ENCODE results near the gene POLR1C. TPM values are rescaled to one million over a fixed set of nuclear protein-coding genes. Genes with fewer than 3 reads are reported as not detected.

The POLR1C gene
- total RNA-seq, 2 experiments from 2014 or later = 47.5 to 50.1 TPM

DNA sequence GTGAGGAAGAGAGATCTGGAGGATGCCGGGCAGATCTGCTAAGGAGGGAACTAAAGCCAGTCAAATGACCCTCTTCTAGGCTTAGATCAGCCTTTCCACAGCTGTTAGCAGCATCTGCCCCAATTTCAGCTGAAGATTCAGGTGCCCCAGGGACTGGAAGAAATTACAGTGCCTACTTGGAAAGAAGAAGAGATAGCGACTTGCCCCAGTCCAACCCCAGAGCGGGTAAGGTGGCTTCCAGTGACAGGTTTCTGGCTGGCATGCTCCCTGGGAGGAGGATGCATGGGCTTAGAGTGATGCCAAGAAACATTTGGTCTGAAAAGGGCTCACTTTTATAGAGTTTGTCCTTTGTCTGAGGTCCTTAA, 38.9 kb upstream of the POLR1C start:
- peak overlapping the region; percentile 67 for H3K27ac Mint-ChIP-seq
- no peaks in the 10 kb centered on the region for H3K27me3 Mint-ChIP-seq (ENCODE audit: low read depth)
- H3K4me1 Mint-ChIP-seq (ENCODE audit: low read depth) = peaks cover 47% of the 10 kb centered on the region
- H3K4me3 Mint-ChIP-seq = peak overlapping the region; percentile 87
- peak; percentile 11 for DNase-seq
- CTCF ChIA-PET = interaction anchor here (1.3 kb wide), 1 partner anchor 29 kb away, joined by 3 read pairs; no protein-coding TSS in a partner anchor
- intact Hi-C loops (cut with micrococcal nuclease) = no loop called here
- no peaks in the 10 kb centered on the region for H3K36me3 Mint-ChIP-seq (ENCODE audit: low read depth)
- H3K9me3 Mint-ChIP-seq = no peaks in the 10 kb centered on the region

GRCh38 chr6:43481075-43481474, 35.8 kb upstream of the POLR1C start:
- Mint-ChIP-seq H3K9me3 (no peaks in the 10 kb centered on the region), H3K27me3 (ENCODE audit: low read depth) (no peaks in the 10 kb centered on the region), H3K4me3 (no peak overlapping the region), H3K27ac (no peak overlapping the region), H3K36me3 (ENCODE audit: low read depth) (no peaks in the 10 kb centered on the region), H3K4me1 (ENCODE audit: low read depth) (peaks cover 51% of the 10 kb centered on the region)
- peak; percentile 37 for DNase-seq
- intact Hi-C loops (cut with micrococcal nuclease) = no loop called here
- CTCF ChIA-PET = no interaction called here

DNA sequence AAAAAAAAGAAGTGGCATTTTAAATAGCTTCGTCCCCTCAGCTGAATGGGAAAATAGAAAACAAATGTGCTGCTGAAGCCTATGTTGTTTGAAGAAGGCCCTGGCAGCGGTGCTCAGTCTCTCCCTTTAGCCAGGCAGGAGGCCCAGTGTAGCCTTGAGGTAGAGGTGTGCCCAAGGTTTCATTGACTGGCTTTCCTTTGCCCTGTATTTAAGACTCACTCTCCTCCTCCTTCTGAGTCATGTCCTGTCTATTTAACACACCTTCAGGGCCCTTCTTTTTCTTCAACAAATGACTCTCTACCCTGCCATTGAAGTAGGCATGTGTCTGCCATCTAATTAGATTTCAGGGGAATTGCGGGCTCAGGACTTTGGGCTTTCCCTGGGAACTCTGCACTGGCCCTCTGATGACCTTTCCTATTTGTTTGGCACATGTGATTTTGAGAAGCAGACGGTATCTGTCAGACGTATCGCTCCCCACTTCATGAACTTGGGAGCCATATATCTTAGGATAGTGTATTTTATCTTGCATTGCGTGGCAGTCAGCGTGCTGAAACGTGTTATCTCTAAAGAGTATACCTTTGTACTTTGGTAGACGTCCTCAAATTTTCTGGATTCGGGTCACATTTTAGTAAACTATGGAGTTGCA, 35.2 kb upstream of the POLR1C start:
- intact Hi-C loops (cut with micrococcal nuclease) = no loop called here
- Mint-ChIP-seq H3K27ac (no peak overlapping the region), H3K4me3 (no peak overlapping the region), H3K9me3 (no peaks in the 10 kb centered on the region), H3K36me3 (ENCODE audit: low read depth) (no peaks in the 10 kb centered on the region), H3K27me3 (ENCODE audit: low read depth) (no peaks in the 10 kb centered on the region), H3K4me1 (ENCODE audit: low read depth) (peaks cover 48% of the 10 kb centered on the region)
- CTCF ChIA-PET = no interaction called here
- DNase-seq = no peak

DNA sequence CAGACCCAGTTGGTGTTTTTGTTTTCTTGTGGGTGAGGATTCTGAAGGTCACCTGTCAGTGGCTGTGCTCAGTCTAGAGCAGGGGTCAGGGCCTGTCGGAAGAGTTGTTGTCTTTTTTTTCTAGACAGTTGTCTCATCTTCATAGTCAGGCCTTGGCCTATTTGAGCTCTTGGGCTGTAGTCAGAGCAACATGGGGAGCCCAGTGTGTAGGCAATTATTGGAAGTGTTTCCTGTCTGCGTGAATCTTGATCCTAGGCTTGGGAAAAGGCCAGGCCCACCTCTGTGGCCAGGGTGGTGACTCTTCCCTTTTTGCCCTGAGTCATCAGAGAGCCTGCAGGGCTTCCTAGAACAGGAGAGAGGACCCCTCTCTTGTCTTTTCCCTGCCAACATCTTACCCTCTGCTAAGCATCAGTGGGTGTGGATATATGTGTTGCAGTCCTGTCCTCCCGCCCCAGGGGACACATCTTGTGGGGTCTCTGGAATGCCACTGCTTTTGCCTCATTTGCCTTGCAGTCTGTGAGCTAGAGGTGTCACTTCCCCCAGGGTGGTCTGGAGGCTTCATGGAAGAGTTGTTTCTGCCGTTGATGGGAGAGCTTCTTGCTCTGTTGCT, 28.1 kb upstream of the POLR1C start:
- H3K4me3 Mint-ChIP-seq = no peak overlapping the region
- no peak overlapping the region for H3K27ac Mint-ChIP-seq
- H3K27me3 Mint-ChIP-seq (ENCODE audit: low read depth) = no peaks in the 10 kb centered on the region
- CTCF ChIA-PET = interaction anchor here (0.6 kb wide), 1 partner anchor 222 kb away, joined by 4 read pairs; no protein-coding TSS in a partner anchor
- peaks cover 6% of the 10 kb centered on the region for H3K4me1 Mint-ChIP-seq (ENCODE audit: low read depth)
- H3K9me3 Mint-ChIP-seq = no peaks in the 10 kb centered on the region
- peaks cover 6% of the 10 kb centered on the region for H3K36me3 Mint-ChIP-seq (ENCODE audit: low read depth)
- DNase-seq = no peak
- intact Hi-C loops (cut with micrococcal nuclease) = no loop called here

DNA sequence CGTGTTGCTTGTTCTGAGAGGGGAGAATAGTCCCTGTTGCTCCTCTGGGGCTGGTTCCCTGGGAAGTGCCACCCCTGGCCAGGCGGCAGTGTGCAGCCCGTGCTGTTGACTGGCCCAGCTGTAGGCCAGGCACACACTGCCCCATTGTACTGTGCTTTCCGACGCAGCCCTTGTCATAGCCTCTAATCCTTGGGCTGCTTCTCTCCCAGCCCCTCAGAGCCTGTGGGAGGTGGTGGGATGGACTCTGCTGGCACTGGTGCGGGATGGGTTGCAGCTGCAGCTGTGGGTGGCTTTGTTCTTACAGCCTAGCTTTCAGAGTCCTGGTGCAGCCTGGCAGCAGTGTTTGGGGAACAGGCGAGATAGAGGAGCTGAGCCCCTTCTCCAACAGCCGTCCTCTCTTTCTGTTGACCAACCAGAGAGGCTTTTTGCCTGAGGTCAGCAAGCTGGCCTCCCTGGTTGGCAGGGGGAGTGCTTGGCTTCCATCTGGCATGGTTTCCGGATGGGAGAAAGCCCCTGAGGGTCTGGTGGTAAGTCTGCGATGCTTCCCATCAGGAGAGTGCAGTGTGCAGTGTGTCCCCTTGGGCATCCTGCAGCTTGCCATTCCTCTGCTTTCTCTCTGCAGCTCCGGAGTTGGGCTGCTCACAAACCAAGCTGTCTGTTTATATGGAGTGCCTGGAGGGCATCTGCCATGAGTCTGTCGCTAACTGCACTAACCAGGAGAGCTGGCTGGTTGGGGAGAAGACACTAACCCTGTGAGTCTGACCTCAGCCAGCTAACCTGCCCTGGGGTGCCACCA, 27.4 kb upstream of the POLR1C start:
- H3K4me3 Mint-ChIP-seq = no peak overlapping the region
- H3K4me1 Mint-ChIP-seq (ENCODE audit: low read depth) = peaks cover 11% of the 10 kb centered on the region
- CTCF ChIA-PET = interaction anchor here (0.6 to 1.6 kb wide), 2 partner anchors 17 to 223 kb away, joined by 3 to 4 read pairs; no protein-coding TSS in a partner anchor
- H3K27me3 Mint-ChIP-seq (ENCODE audit: low read depth) = no peaks in the 10 kb centered on the region
- H3K36me3 Mint-ChIP-seq (ENCODE audit: low read depth) = peaks cover 6% of the 10 kb centered on the region
- H3K9me3 Mint-ChIP-seq = no peaks in the 10 kb centered on the region
- no peak for DNase-seq
- intact Hi-C loops (cut with micrococcal nuclease) = no loop called here
- H3K27ac Mint-ChIP-seq = no peak overlapping the region

GRCh38 chr6:43490523-43490939, 26.4 kb upstream of the POLR1C start:
- Mint-ChIP-seq H3K4me1 (ENCODE audit: low read depth) (peaks cover 20% of the 10 kb centered on the region), H3K27me3 (ENCODE audit: low read depth) (no peaks in the 10 kb centered on the region), H3K9me3 (no peaks in the 10 kb centered on the region), H3K4me3 (no peak overlapping the region), H3K27ac (no peak overlapping the region), H3K36me3 (ENCODE audit: low read depth) (peaks cover 6% of the 10 kb centered on the region)
- CTCF ChIA-PET = interaction anchor here (1.6 kb wide), 1 partner anchor 16 kb away, joined by 3 read pairs; no protein-coding TSS in a partner anchor
- intact Hi-C loops (cut with micrococcal nuclease) = no loop called here
- no peak for DNase-seq

DNA sequence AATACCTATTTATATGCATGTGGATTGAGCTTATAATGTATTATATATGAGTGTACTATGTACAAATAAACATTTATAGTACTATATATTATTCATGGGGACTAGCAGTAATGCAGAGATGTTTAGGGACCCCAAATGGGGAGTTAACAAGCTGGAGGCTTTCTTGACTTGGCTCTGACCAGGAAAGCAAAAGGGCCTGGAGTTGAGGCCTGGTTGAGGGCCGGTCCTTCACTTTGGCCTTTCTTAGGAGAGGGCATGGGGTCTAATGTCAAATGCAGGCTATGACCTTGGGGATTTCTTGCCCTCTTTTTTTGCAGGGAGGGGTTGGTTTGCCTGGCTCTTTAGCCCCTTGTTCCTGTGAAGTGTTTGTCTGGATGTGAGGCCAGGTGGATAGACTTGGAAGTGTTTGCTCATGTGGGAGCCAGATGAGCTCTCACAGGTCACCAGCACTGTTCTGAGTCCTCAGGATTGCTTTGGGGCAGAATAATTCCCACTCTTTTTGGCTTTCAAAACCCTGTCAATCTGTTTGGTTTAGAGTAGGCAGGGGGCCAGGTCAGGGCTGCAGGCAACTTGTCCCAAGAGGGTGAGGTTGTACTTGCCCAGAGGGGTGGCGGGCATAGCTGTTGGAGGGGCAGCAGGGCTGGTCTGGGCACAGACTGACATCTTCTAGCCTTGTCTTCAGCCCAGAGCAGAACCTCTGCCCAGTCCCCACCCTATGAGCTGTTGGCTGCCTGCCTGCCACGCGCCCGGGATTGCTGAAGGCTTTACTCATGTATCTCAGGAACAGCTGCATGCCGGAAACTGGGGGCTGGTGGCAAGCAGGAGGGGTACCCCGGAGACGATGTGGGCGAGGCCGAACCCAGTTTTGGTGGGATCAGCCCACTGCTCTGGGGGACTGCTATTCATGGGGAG, 24.9 kb upstream of the POLR1C start:
- H3K36me3 Mint-ChIP-seq (ENCODE audit: low read depth) = peaks cover 6% of the 10 kb centered on the region
- H3K9me3 Mint-ChIP-seq = no peaks in the 10 kb centered on the region
- intact Hi-C loops (cut with micrococcal nuclease) = no loop called here
- DNase-seq = no peak
- no peak overlapping the region for H3K27ac Mint-ChIP-seq
- H3K4me3 Mint-ChIP-seq = no peak overlapping the region
- CTCF ChIA-PET = interaction anchor here (0.7 to 3.6 kb wide), 3 partner anchors 16 to 228 kb away, joined by 3 to 14 read pairs (median 6); no protein-coding TSS in a partner anchor
- no peaks in the 10 kb centered on the region for H3K27me3 Mint-ChIP-seq (ENCODE audit: low read depth)
- H3K4me1 Mint-ChIP-seq (ENCODE audit: low read depth) = peaks cover 21% of the 10 kb centered on the region

DNA sequence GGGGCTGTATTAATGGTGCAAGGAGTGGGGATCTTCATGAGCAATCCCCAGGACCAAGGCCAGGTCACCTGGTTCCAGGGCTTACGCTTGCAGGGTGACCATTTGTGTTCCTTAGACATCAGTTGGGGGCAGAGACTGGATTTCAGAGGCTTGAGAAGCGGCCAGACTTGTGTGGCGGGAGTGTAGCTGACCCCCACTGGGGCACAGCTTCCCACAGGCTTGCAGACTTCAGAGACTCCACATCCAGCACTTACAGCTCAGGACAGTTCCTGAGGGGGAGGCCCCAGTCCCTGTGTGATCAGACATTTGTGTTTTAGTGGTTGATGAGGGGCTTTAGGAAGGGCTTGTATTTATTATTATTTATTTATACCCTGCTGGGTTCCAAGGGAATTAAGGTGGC, 24.2 kb upstream of the POLR1C start:
- Mint-ChIP-seq H3K27me3 (ENCODE audit: low read depth) (no peaks in the 10 kb centered on the region), H3K4me1 (ENCODE audit: low read depth) (peaks cover 21% of the 10 kb centered on the region), H3K36me3 (ENCODE audit: low read depth) (peaks cover 6% of the 10 kb centered on the region), H3K27ac (no peak overlapping the region), H3K9me3 (no peaks in the 10 kb centered on the region), H3K4me3 (no peak overlapping the region)
- DNase-seq = no peak
- CTCF ChIA-PET = interaction anchor here (0.7 to 3.6 kb wide), 4 partner anchors 13 to 229 kb away, joined by 3 to 14 read pairs (median 6); no protein-coding TSS in a partner anchor
- intact Hi-C loops (cut with micrococcal nuclease) = no loop called here

- H3K27ac Mint-ChIP-seq = no peak overlapping the region
- H3K27me3 Mint-ChIP-seq (ENCODE audit: low read depth) = no peaks in the 10 kb centered on the region
- H3K9me3 Mint-ChIP-seq = no peaks in the 10 kb centered on the region
- peaks cover 21% of the 10 kb centered on the region for H3K4me1 Mint-ChIP-seq (ENCODE audit: low read depth)
- H3K36me3 Mint-ChIP-seq (ENCODE audit: low read depth) = peaks cover 4% of the 10 kb centered on the region
- CTCF ChIA-PET = interaction anchor here (0.5 to 3.6 kb wide), 6 partner anchors 12 to 292 kb away, joined by 3 to 14 read pairs (median 4); no protein-coding TSS in a partner anchor
- no peak for DNase-seq
- H3K4me3 Mint-ChIP-seq = no peak overlapping the region
- intact Hi-C loops (cut with micrococcal nuclease) = no loop called here
Measured at GRCh38 chr6:43493230-43493629, 23.7 kb upstream of the POLR1C start.

- DNase-seq = no peak
- Mint-ChIP-seq H3K27ac (no peak overlapping the region), H3K4me1 (ENCODE audit: low read depth) (peaks cover 21% of the 10 kb centered on the region), H3K27me3 (ENCODE audit: low read depth) (no peaks in the 10 kb centered on the region), H3K4me3 (no peak overlapping the region), H3K36me3 (ENCODE audit: low read depth) (peaks cover 5% of the 10 kb centered on the region), H3K9me3 (no peaks in the 10 kb centered on the region)
- intact Hi-C loops (cut with micrococcal nuclease) = no loop called here
- CTCF ChIA-PET = interaction anchor here (0.6 to 3.6 kb wide), 8 partner anchors 10 to 450 kb away, joined by 3 to 14 read pairs (median 3); no protein-coding TSS in a partner anchor
Measured at GRCh38 chr6:43493833-43494232, 23.1 kb upstream of the POLR1C start.

GRCh38 chr6:43494321-43494720, 22.6 kb upstream of the POLR1C start:
- Mint-ChIP-seq H3K9me3 (no peaks in the 10 kb centered on the region), H3K27me3 (ENCODE audit: low read depth) (no peaks in the 10 kb centered on the region), H3K36me3 (ENCODE audit: low read depth) (peaks cover 7% of the 10 kb centered on the region), H3K4me1 (ENCODE audit: low read depth) (peaks cover 21% of the 10 kb centered on the region), H3K4me3 (no peak overlapping the region), H3K27ac (no peak overlapping the region)
- CTCF ChIA-PET = interaction anchor here (0.6 to 3.6 kb wide), 10 partner anchors 10 to 451 kb away, joined by 3 to 14 read pairs (median 3); no protein-coding TSS in a partner anchor
- intact Hi-C loops (cut with micrococcal nuclease) = no loop called here
- DNase-seq = no peak

Data from activated naive CD4-positive, alpha-beta T cell treated with anti-CD3 and anti-CD28 coated beads for 36 hours (primary cell).